GM12874 (cell line): ENCODE data around the gene GAA.
A peak's percentile ranks its signal among the peaks of the same experiment; 100 is the strongest.

ENCODE experiments used
- TF ChIP-seq, protein P1 (sequence below): IDR thresholded peaks from 2 replicates; pipeline ENCODE4 v1.5.1; 2011; ENCODE audit warnings: low read depth, mild to moderate bottlenecking, control low read depth, low read length, moderate library complexity; ENCODE audit not compliant: insufficient read depth

GAA gene

DNA sequence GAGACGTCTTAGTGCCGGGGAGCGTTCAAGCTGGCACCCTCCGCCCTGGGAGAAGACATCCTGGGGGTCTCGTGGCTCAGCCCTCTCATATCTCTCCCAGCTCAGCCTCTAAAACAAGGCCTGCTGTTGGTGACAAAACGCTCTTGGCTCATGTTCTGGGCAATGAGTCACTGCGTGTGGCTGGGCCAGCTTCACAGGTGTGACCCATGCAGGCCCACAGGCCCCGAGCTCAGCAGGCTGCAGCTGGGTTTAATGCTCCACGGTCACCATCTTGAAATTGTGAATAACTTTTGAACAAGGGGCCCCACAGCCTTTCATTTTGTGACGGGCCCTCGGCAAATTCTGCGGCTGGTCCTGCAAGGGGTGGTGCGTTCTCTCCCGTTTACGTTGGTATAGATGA is 22.4 kb downstream of the GAA start:
- TF ChIP-seq, protein P1, sequence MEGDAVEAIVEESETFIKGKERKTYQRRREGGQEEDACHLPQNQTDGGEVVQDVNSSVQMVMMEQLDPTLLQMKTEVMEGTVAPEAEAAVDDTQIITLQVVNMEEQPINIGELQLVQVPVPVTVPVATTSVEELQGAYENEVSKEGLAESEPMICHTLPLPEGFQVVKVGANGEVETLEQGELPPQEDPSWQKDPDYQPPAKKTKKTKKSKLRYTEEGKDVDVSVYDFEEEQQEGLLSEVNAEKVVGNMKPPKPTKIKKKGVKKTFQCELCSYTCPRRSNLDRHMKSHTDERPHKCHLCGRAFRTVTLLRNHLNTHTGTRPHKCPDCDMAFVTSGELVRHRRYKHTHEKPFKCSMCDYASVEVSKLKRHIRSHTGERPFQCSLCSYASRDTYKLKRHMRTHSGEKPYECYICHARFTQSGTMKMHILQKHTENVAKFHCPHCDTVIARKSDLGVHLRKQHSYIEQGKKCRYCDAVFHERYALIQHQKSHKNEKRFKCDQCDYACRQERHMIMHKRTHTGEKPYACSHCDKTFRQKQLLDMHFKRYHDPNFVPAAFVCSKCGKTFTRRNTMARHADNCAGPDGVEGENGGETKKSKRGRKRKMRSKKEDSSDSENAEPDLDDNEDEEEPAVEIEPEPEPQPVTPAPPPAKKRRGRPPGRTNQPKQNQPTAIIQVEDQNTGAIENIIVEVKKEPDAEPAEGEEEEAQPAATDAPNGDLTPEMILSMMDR = no peak

DNA sequence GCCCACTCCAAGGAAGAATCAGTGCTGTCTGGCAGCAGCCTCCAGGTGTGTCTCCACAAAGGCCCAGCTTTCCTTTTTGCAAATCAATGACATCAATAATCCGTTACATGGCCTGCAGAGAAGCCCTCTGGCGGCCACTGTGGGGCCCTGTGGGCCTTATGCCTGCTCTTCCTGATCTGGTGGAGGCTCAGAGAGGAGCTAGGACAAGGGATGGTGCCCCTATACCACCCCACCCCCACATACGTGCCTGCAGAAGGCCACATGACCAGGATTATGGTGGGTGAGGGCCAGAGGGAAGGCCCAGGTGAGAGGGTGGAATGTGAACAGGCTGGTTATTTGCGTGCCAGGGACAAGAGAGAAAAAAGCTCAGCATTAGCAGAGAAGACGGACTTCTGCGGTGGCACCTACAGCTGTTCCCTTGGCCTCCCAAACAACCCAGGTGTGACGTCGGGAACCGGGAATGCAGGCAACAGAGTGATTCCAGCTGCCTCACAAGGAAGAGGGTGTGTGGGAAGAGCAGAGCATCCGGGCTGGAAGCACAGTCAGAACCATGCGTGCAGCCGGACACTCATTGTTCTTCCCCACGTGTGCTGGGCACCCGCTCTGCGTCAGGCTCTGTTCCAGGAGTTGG is 23.1 kb downstream of the GAA start:
- TF ChIP-seq, protein P1 = peak; percentile 47; the same call in 1 of the 2 replicates

DNA sequence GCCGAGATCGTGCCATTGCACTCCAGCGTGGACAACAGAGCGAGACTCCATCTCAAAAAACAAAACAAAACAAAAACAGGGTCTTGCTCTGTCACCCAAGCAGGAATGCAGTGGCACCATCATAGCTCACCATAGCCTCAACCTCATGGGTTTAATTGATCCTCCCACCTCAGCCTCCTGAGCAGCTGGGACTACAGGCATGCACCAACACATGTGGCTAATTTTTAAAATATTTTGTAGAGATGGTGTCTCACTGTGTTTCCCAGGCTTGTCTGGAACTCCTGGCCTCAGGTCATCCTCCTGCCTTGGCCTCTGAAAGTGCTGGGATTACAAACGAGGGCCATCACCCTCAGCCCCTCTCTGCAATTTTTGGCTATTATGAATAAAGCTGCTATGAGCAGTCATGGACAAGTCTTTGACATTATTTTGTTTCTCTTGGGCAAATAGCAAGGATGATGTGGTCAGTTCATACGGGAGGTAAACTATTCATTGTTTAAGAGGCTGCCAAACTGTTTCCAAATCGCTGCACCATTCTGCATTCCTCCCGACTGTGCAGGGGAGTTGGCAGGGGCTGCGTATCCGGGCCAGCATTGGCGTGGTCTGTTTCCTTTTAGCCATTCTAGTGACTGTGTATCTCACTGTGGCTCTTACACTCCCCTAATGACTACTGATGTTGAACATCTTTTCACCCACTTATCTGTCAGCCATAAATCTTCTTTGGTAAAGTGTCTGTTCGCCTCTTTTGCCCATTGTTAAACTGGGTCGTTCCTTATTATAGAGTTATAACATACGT is 24.5 kb downstream of the GAA start:
- TF ChIP-seq, protein P1 = no peak

DNA sequence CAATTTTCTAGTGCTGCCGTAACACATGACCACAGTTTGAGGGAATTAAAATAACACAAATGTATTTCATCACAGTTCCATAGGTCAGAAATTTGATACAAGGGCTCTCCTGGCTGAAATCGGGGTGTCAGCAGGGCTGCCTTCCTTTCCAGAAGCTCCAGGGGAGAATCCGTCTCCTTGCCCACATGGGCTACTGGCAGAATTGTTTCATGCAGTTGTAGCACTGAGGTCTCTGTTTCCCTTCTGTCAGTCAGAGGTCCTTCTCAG is 25.0 kb downstream of the GAA start:
- TF ChIP-seq, protein P1 = no peak

DNA sequence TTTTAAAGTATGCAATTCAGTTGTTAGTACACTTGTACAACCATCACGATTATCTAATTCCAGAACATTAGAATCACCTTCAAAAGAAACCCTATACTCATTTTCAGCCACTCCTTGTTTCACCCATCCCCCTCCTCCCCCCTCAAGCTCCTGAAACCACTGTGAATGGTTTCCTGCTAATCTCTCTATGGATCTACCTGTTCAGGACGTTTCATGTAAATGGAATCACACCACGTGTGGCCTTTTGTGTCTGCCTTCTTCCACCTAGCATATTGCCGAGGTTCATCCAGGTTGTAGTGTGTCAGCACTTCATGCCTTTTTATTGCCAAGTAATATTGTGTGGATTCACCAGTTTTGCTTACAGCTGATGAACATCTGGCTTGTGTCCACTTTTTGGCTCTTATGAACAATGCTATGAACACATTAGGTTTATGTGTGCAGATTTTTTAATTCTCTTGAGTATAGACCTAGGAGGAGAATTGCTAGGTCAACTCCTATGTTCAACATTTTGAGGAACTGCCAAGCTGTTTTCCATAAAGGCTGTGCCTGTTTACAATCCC is 27.7 kb downstream of the GAA start:
- TF ChIP-seq, protein P1 = no peak

DNA sequence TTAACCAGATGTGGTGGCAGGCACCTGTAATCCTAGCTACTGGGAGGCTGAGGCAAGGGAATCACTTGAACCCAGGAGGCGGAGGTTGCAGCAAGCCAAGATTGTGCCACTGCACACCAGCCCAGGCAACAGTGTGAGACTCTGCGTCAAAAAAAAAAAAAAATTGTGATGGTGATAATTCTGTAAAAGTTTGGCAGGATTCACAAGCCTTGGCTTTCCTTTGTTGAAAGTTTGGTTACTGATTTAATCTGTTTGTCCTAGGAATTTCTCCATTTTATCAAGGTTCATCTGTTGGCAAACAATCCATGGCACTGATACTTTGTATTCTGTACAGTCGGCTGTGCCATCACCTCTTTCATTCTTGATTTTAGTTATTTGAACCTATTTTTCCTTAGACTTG is 29.6 kb downstream of the GAA start:
- TF ChIP-seq, protein P1 = no peak

DNA sequence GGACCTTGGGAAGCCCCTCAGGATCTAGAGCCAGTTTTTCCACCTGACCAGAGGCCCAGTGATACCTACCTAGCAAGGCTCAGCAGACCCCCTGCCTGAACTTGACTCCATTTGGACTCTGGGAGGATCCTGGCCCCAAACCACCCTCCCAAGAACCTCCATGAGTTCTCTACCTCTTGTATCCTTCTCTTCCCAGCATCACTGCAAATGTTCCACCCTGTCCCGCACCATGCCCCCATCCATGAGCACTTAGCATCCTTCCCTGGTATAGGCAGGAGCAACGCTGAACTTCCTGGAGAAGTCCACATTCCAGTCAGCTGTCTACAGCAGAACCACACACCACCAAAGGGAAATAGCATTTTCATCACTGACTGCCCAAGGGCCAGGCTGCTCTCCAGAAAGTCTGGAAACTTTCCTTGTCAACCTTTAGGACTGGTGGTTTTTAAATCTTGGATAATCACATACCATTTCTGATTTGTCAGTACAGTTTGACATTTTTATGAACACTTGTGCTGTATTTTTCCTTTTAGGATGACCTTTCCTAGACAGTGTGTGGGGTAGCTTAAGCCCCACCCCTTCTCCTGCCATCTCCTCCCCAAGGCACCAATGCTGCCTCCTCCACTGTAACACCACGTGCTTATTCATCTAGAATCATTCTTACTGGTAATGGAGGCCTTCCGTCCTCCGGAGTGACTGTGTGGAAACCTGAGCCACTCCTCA is 31.7 kb downstream of the GAA start:
- TF ChIP-seq, protein P1 = no peak
